HL-60 (cell line): ENCODE data around the gene PGBD1.

Experiments used
- DNase-seq, 2 experiments: peaks; one replicate each; pipeline ENCODE4 v3.0.0-alpha.2; 2010 to 2020; ENCODE audit warnings: low read depth in 1 of 2, low spot score in 1 of 2
- H3K27ac ChIP-seq: fragments of 250-450 bp; sonication (Bioruptor Pico); replicated peaks from 2 replicates; pipeline ENCODE4 v1.5.1; 2020; ENCODE audit warnings: mild to moderate bottlenecking, moderate library complexity
- H3K27me3 ChIP-seq: fragments of 250-450 bp; sonication (Bioruptor Pico); 2 replicates; pipeline ENCODE4 v1.5.1; 2021; ENCODE audit warnings: mild to moderate bottlenecking, moderate library complexity; ENCODE audit not compliant: insufficient read depth, poor library complexity, severe bottlenecking
- H3K4me3 ChIP-seq: replicated peaks from 2 replicates; pipeline ENCODE4 v1.5.1; 2011; ENCODE audit warnings: mild to moderate bottlenecking, control low read depth, low read length; ENCODE audit not compliant: insufficient read depth
- GABPA ChIP-seq: IDR thresholded peaks from 2 replicates; pipeline ENCODE4 v1.6.1; 2012; ENCODE audit warnings: low read depth
- POLR2AphosphoS5 ChIP-seq: IDR thresholded peaks from 2 replicates; pipeline ENCODE4 v1.6.1; 2012; ENCODE audit warnings: low read depth
- SPI1 ChIP-seq: IDR thresholded peaks from 2 replicates; pipeline ENCODE4 v1.6.1; 2012; ENCODE audit warnings: low read depth, mild to moderate bottlenecking, borderline replicate concordance
- TF ChIP-seq, protein P1 (sequence below): IDR thresholded peaks from 2 replicates; pipeline ENCODE4 v1.6.1; 2012; ENCODE audit warnings: low read depth; ENCODE audit not compliant: insufficient replicate concordance
- TF ChIP-seq, protein P2 (sequence below): IDR thresholded peaks from one replicate; pipeline ENCODE4 v1.5.1; 2011; ENCODE audit warnings: low read length, control low read depth, inconsistent platforms; ENCODE audit not compliant: insufficient read depth

PGBD1 gene

DNA sequence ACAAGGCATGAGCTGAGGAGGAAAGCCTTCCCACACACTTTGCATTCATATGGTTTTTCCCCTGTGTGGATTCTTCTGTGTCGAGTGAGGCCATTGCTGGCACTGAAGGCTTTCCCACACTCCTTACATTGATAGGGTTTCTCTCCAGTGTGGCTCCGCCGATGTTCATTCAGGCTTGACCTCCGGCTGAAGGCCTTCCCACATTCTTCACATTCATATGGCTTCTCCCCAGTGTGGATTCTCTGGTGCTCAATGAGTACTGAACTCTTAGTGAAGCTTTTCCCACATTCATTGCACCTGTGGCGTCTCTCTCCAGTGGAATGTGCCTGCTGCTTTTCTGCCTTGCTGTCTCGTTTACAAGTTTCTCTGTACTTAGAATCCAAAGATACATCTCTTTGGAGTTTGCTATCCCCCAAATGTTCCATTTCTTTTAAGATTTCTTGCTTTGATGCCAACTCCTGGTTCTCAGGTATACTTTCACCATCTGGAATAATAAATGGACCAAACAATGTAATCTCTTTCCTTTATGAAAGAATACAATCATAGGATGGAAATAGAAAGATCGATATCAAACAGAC, 45.1 kb downstream of the PGBD1 start:
- Histone ChIP-seq H3K4me3 (no peak overlapping the region), H3K27ac (no peak overlapping the region), H3K27me3 (no peaks in the 10 kb centered on the region)
- DNase-seq, result no peak
- TF ChIP-seq GABPA (no peak), POLR2AphosphoS5 (no peak), SPI1 (no peak)
- TF ChIP-seq, protein P1, sequence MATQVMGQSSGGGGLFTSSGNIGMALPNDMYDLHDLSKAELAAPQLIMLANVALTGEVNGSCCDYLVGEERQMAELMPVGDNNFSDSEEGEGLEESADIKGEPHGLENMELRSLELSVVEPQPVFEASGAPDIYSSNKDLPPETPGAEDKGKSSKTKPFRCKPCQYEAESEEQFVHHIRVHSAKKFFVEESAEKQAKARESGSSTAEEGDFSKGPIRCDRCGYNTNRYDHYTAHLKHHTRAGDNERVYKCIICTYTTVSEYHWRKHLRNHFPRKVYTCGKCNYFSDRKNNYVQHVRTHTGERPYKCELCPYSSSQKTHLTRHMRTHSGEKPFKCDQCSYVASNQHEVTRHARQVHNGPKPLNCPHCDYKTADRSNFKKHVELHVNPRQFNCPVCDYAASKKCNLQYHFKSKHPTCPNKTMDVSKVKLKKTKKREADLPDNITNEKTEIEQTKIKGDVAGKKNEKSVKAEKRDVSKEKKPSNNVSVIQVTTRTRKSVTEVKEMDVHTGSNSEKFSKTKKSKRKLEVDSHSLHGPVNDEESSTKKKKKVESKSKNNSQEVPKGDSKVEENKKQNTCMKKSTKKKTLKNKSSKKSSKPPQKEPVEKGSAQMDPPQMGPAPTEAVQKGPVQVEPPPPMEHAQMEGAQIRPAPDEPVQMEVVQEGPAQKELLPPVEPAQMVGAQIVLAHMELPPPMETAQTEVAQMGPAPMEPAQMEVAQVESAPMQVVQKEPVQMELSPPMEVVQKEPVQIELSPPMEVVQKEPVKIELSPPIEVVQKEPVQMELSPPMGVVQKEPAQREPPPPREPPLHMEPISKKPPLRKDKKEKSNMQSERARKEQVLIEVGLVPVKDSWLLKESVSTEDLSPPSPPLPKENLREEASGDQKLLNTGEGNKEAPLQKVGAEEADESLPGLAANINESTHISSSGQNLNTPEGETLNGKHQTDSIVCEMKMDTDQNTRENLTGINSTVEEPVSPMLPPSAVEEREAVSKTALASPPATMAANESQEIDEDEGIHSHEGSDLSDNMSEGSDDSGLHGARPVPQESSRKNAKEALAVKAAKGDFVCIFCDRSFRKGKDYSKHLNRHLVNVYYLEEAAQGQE, result no peak
- TF ChIP-seq, protein P2, sequence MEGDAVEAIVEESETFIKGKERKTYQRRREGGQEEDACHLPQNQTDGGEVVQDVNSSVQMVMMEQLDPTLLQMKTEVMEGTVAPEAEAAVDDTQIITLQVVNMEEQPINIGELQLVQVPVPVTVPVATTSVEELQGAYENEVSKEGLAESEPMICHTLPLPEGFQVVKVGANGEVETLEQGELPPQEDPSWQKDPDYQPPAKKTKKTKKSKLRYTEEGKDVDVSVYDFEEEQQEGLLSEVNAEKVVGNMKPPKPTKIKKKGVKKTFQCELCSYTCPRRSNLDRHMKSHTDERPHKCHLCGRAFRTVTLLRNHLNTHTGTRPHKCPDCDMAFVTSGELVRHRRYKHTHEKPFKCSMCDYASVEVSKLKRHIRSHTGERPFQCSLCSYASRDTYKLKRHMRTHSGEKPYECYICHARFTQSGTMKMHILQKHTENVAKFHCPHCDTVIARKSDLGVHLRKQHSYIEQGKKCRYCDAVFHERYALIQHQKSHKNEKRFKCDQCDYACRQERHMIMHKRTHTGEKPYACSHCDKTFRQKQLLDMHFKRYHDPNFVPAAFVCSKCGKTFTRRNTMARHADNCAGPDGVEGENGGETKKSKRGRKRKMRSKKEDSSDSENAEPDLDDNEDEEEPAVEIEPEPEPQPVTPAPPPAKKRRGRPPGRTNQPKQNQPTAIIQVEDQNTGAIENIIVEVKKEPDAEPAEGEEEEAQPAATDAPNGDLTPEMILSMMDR, result no peak

DNA sequence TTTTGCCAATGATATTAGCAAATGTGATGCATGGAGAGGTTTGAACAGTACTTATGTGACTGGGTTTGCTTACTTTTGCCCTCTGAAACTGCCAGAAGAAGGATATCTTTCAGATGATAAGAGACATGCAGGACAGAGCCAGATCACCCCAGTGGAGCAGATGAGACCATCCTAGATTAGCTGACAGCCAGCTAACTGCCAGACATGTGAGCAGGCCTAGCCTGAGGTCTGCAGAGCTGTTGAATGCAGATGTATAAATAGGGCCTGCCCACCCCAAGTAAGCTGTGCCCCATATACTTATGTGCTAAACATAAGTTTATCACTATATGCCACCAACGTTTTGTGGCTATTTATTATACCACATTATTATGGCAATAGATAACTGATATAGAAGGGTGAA, 48.7 kb downstream of the PGBD1 start:
- H3K27me3 ChIP-seq, result no peaks in the 10 kb centered on the region
- DNase-seq, result no peak
- TF ChIP-seq POLR2AphosphoS5 (no peak), SPI1 (no peak), GABPA (no peak)
- TF ChIP-seq, protein P1, result no peak
- TF ChIP-seq, protein P2, result no peak
- no peak overlapping the region for H3K4me3 ChIP-seq
- no peak overlapping the region for H3K27ac ChIP-seq

DNA sequence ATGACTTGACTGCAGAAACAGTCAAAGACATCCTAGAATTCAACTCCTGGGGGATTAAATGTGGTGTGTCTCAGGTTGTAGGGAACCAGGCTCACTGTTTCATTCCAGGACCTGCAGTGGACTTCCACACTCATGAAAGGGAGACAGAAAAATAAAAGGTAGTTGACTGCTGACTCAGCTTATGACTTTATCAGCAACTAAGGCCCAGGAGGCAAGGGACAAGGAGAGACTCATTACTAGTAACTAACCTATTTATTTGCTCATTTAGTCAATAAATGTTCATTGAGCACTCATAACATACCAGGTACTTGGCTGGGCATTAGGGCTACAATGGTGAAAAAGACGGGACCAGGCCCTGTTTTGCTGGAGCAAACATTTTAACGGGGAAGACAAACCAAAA, 51.7 kb downstream of the PGBD1 start:
- Histone ChIP-seq H3K4me3 (no peak overlapping the region), H3K27ac (no peak overlapping the region), H3K27me3 (no peaks in the 10 kb centered on the region)
- TF ChIP-seq, protein P1, result no peak
- TF ChIP-seq, protein P2, result no peak
- TF ChIP-seq SPI1 (no peak), GABPA (no peak), POLR2AphosphoS5 (no peak)
- DNase-seq, result no peak
